HG02973 (cell line): ENCODE results near the gene DCHS2.

Experiments
- ATAC-seq: cut with Tn5 transposase; IDR thresholded peaks from one replicate; pipeline ENCODE4 v1.9.1; 2021; ENCODE audit warnings: moderate library complexity; ENCODE audit not compliant: unreplicated experiment

DCHS2 gene

DNA sequence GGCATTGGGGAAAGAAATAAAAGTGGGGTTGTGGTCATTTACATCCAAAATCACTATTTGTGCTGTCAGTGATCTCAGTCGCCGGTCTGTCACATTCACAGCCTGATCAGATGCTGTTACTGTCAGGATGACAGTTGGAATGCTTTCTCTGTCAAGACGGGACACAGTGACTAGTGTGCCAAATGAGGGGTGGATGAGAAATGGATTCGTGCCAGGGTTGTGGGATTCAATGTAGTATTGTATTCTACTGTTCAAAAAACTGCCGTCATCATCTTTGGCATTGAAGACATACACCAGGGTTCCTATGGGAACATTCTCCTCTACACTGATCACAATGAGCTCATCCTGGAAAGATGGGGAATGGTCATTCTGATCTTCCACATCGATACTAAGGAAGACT lies 171.1 kb downstream of the DCHS2 start:
- ATAC-seq, result no peak

DNA sequence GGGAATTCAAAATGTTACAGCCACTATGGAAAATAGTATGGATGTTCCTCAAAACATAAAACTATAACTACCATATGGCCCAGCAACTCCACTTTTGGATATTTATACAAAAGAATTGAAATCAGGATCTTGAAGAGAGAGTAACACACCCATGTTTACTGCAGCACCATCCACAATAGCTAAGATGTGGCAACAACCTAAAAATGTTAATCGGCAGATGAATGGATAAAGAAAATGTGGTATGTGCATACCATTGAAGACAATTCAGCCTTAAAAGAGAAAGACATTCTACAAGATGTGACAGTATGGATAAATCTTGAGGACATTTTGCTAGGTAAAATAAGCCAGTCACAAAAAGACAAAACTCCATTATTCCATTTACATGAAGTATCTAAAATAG lies 171.9 kb downstream of the DCHS2 start:
- no peak for ATAC-seq

DNA sequence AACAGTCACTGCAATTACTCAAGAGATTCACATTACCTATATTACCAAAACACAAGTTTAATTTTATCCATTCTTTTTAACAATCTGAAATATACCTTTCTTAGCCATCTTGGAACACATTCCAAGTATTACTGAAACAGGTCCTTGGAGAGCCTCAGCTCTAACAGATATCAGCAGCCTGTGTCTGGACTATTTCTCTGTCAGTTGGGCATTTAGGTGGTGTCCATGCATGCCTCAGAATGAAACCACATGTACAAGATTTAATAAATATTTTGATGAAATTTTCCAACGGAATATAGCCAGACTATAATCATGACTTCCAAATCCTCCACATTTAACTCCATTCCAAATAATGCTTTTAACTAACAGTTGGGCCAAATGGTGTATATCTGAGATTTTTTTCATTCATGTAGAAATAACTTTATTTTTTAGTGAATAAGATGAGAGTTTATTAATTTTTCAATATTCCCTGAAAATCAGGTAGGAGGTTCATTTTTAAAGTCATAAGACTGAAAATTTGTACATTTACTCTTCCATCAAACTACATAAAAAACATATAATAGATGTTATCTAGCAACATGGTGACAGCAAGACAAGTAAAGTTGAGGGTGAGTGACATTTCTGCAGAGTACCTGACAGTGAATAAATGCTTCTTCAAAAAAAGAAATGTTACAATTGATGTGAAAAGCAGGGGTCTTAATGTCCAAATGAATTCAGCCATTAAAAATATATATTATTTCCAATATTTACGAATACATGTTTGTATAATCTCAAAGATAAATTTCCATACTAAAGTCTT lies 174.2 kb downstream of the DCHS2 start:
- ATAC-seq, result no peak

DNA sequence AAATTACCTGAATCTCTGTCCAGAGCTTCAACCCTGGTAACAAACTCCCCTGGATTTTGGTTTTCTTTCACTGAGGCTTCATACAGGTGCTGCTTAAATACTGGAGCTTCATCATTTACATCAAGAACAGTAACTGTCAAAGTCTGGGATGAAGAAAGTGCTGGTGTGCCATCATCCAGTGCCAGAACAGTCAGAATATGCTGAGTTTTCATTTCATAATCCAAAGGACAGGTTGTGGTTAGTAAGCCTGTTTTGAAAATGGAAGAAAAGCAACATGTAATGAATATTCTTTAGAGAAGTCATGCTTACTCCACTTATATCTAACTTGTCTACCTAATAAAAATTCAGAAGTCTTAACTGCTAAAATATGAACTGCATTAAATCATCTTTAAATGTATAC lies 175.9 kb downstream of the DCHS2 start:
- no peak for ATAC-seq

DNA sequence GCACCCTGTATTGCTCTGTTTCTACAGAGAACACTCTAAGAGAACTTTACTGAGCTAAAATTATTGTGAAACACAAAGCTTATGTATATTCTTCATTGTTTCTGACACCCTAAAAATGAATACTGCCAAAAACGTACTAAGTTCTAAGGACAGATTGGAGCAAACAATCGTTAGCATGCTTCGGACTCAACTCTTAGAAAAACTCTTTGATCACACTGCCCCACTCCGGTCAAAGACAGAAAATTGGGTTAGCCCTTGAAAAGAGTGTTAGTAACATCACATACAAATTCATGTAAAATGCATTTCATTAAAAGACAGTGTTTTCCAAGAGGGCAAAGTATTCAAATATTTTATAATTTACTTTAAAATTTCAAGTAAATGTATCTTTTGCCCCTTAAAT lies 177.4 kb downstream of the DCHS2 start:
- no peak for ATAC-seq

DNA sequence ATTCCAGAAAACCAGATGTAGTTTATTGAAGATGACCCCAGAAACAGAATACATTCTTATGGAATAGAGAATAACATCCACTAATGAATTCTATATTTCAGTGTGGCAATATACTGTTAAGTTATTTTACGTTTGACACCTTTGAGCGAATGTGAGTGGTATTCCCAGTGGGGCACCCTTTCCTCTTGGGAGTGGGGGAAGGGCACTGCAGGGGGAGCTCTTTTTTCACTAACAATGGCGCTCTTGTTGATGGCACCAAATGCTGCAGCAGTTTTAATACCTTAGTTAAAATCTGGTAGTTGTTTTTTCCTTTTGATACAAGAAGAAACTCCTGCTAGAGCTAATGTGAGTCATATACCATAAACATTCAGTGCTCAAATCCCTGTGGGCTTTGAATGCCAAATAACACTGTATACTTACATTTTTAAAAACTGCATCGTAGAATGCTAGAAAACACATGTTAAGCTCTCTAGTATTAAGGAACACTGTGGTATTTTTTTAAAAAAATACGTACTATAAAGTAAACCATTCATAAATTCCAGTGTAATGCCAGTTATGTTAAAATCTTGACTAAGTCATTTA lies 178.5 kb downstream of the DCHS2 start:
- no peak for ATAC-seq

DNA sequence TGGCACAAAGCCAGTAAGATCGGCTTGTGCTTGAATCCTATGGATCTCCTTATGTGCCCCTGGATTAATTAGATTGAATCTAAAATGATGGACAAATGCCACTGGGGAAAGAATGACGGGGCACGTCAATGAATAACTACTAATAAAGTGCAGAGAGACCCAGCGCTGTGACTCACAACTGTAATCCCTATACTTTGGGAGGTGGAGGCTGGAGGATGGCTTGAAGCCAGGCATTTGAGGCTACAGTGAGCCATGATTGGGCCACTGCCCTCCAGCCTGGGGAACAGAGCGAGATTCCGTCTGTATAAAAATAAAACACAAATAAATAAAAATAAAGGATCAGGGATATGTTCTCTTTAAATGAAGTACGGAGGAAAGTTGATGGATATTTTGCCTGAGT lies 179.4 kb downstream of the DCHS2 start:
- no peak for ATAC-seq

DNA sequence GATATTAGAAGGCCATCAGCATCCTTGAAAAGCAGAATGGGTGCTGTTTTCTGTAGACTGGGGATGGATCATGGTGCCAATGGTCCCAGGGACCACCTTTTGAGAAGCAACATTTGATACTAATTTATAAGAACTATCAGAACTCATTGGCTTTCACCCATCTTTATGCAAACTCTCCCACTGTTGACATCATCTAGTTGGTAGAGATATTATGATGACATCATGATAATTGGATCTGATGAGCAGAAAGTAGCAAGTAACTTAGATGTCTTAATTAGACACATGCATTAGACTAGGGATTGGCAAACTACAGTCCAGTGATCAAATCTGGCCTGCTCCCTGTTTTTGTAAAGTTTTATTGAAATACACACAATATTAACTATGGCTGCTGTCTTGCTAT lies 181.0 kb downstream of the DCHS2 start:
- ATAC-seq, result no peak

DNA sequence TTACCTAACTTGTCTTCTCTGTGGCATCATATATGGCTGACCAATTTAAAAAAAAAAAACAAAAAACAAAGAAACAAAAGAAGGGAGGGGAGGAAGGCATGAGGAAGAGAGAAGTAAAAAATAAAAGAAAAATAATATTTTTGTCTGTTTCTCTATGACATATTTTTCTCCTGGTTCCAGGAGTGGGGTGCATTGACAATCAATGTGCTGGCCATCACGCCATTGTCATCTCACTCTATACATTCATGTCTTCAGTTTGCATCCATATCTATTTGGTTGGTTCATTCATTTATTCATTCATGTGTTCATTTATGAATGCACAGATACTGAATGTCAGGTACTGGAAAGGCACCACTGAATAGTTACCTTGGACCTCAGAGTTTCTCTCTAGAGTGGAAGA lies 183.4 kb downstream of the DCHS2 start:
- no peak for ATAC-seq

DNA sequence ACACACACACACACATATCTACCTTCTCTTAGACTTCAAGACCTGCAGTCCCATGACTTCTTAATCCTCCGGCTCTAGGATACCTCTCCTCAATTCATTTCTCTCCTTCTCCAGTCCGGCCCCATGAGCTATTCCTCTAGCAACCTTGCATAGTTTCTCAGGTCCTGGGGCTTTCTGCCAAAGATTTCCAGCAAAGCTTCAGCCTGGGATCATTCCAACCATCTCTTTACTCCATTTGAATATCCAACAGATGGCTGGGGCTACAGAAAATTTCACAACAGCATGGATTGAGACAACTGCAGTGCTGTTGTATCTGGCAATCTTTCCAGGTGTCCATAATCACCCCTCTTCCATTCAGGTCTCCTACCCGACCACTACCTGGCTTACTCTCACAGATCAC lies 184.1 kb downstream of the DCHS2 start:
- ATAC-seq, result no peak

DNA sequence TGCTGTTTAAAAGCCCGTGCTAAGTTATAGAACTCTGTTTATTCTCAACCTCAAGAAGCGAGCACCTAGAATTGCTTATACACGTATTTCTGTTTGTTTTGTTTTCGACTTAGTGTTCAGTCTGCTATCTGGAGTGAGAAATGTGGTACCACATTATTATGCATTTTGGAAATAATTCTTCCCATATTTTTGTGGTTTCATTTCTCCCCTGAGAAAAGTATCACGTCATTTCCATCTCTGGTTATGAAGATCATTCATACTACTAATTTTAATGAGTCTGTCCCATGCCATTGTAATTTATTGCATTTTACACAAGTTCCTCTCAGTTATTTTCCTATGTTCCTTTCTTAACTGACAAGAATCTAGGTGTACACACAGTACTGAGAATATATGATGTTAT lies 186.0 kb downstream of the DCHS2 start:
- no peak for ATAC-seq

DNA sequence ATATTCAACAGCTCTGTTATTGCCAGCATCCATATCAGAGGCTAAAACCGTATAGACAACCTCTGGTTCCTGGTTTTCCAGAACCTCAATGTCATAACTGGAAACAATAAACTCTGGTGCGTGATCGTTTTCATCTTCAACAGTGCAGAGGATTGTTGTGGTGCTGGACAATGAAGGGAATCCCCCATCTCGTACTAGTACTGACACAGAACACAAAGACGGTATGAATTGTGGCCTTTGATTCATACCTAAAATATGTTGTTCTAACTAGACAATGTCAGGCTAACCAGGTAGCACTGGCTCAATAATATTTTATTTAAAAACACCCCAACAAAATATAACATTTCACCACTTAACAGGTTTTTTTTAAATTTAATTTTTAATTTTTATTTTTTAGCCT lies 186.9 kb downstream of the DCHS2 start:
- no peak for ATAC-seq

DNA sequence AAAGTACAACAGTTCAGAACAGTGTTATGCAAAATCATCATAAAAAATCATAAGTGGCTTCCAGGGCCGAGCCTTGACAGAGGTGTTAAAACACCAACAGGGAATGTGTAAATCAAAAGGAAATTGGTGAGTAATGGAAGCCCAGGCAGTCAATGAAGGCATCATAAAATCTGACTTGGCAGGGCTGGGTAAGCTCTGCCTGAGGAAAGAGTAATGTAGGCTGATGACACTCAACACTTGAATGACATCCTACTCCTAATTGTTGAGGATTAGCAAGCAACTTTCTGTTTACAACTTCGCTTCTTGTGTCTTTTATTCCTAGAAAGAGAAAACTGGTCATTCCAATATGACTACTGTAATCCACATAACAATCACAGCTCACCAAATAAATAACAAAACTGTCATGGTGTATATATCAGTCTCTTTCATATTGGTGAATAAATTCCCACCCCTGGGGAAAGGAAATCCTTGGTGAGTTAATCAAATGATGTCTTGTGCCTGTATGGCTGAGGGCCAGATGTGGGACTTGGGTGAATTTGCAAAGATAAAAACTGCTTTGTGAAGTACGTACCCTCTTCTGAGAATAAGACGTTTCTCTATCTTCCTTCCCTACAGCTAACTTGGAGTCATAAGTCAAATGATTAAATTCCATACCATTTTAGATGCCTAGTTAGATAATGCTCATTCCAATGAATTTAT lies 196.8 kb downstream of the DCHS2 start:
- no peak for ATAC-seq

DNA sequence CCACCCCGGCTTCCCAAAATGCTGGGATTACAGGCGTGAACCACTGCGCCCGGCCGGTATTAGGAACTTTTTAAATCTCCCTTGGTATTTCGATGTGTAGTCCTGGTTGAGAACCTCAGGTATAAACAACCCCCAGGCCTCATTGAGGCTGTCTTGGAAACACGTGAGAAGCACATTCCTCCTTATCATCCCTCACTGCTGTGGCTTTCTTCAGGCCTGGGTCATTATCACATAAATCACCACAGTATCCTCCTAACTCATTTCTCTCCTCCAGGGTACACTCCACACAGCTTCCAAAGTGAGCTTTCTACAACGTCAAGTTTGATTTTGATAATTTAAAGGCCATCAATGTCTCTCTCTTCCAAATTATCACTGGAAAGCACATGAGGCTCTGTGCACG lies 198.2 kb downstream of the DCHS2 start:
- no peak for ATAC-seq

DNA sequence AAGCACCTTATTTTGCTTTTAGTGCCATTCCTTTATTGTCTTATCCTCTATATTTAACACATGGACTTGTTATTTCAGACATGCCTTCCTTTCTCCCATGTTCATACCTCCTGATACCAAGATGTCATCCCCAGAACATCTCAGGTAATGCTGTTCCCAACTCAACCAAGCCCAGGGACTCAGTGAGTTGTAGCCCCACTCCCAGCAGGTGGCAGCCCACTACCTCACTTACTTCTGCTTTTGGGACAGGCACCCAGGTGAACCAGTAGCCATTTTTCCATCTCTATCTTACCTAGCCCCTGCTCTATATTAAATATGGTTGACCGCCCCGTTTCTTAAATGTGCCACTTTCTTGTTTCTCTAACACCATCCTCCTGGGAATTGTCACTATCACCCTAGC lies 199.0 kb downstream of the DCHS2 start:
- ATAC-seq, result no peak

DNA sequence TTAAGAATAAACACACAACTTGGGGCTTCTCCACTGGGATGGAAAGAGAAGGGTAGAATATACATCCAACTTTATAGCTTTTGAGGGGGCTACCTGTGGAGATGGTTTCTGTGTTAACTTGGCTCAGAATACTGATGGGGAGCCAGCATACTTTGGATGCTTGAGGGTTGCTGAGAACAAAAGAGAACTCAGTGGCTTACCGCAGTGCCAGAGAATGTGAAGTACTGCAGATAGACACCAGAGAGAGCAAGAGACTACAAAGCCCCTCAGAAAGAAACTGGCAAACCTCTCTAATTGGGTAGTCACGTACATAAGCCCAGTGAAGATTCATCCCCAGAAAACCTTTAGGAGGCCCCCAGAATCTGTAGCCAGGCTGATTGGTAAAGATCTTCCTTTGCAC lies 214.4 kb downstream of the DCHS2 start:
- no peak for ATAC-seq

DNA sequence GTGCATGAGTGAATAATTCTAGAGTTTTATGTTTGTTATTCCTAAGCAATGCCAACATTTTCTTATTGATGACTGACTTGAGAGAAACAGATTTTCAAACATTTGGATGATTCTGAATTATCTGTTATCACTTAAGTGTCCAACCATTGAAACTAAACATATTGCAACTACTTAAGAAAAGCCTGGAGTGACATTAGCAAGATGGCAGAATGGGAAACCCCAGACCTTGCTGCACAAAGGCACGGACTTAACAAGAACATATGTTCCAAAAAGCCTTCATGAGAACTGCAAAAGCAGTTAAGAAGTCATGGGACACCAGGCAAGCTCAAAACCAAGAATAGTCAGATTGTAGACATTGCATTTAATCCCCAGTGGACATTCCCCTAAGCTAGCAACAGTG lies 215.1 kb downstream of the DCHS2 start:
- no peak for ATAC-seq

DNA sequence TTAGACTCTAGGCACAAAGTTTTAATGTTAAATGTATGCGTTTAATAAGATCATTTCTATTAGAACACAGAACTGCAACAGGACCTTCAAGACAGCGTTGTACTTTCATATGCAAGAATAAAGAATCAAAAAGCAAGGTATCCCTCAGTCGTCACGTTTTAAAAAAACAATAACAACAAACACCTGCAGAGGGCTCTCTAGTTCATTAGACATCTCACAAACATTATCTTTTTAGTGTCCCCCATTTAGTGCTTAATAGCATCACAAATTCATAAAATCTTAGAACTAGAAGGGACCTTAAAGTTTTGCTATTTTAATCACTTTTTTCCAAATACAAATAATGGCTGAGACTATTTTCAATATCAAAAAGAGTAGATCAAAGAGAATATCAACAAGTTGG lies 236.6 kb downstream of the DCHS2 start:
- no peak for ATAC-seq

DNA sequence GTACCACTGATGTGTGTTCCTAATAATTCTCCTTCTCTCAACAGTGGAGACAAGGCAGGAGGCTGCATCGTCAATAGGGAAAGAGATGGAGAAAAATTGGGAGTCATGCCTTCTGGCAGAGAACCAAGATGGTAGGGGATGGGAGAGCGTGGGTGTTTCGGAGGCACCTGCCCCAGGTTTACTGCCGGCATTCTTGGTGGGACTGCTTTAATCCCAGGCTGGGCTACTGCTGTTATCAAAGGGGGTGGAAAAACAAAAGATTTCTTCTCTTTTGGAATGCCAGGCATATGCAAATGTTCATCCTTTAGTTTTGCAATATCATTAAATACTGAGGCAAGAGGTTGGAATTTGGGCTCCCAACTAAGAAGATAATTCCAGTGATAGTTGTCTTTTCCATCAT lies 257.0 kb downstream of the DCHS2 start:
- no peak for ATAC-seq

DNA sequence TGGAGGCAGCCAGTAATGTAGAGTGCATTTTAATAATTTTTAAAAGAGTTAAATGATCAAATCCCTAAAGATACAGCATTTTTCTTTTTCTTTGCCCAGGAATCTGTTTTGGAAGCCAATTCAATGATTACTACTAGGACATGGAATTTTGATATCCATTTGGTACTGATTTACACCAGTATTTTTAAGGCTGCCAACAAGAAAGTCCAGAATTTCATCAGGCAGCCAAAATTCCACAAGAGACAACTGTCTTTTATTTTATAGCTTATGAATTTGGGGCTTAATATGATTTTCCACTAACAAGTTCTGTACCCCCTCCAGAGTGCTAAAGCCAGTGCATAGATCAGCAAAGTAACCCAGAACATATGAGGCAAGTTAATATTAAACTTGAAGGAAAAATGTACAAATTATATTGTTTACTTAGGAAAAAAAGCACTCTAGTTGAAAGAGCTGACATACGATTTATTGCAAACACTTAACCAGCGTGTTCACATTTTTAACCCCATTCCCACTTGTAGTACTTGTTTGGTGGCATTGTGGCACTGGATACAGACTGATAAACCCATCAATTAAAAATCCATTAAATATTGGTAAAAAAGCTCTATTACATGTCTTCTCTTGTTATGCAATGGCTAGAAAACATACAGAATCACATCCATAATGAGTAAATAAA lies 259.7 kb downstream of the DCHS2 start:
- no peak for ATAC-seq

DNA sequence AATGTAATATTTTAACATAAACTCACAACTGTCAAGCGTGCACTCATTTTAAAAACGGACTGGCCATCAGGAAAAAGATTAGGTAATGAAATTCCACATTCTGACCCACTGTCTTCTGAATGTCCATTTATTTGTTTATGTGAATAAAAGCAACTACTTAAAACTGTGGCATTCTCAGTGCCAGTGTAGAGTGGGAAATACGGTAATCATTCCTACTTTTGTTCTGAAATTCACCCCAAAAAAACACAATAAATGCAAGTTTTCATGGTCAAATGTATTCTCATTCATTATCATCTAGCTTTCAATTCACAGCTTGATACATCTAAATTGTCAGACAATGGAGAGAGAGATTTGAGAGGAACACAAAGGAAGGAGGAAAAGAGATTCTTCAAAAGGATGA lies 260.9 kb downstream of the DCHS2 start:
- ATAC-seq, result no peak

DNA sequence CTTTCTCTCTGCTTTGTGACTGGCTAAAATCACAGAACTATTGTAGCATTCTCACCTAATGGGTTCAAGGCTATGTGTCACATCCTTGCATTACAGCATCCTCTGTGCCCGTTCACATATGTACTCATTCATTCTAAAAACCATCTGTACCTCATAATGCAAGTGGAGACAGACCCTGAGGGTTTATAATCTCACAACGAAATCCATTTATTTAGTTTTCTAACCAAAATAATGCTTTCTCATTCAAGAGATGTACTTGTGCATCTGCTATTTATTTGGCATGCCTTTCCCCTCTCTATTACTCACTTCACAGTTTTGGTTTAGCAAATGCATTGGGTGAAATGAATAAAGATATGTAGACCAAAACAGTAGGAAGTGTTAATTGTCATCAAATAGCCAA lies 261.5 kb downstream of the DCHS2 start:
- ATAC-seq, result no peak
